ENCODE results near the gene EFCAB11.

EFCAB11 gene

GRCh38 chr14:89848165-89848564 is 106.4 kb downstream of the EFCAB11 start:
- no peaks in the 10 kb centered on the region for H3K27me3 Mint-ChIP-seq
- H3K4me3 Mint-ChIP-seq = no peak overlapping the region
- no peak overlapping the region for H3K27ac Mint-ChIP-seq
- H3K4me1 Mint-ChIP-seq (ENCODE audit: low read depth) = no peaks in the 10 kb centered on the region
- H3K36me3 Mint-ChIP-seq = peaks cover 5% of the 10 kb centered on the region
- no peaks in the 10 kb centered on the region for H3K9me3 Mint-ChIP-seq (ENCODE audit: low read depth)

DNA sequence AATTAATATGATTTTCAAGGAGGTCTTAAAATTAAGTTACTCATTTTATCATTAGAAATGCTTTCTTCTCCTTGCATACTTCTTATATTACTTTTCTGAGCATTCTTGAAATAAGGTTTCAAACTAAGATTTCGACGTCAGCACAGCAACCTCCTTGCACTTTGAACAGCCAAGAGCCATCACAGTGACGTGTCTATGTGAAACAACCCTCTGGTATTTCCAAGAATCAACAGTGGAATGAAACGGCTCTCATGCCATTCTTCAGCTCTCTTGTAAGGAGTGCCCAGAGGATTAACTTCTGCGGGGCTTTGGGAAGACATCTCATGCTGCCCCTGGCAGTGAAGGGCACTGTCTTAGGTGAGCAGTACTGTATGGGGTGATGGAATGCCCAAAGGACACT is 109.2 kb downstream of the EFCAB11 start:
- no peak overlapping the region for H3K27ac Mint-ChIP-seq
- peaks cover 5% of the 10 kb centered on the region for H3K36me3 Mint-ChIP-seq
- H3K9me3 Mint-ChIP-seq (ENCODE audit: low read depth) = no peaks in the 10 kb centered on the region
- no peaks in the 10 kb centered on the region for H3K27me3 Mint-ChIP-seq
- no peak overlapping the region for H3K4me3 Mint-ChIP-seq
- H3K4me1 Mint-ChIP-seq (ENCODE audit: low read depth) = no peaks in the 10 kb centered on the region

- Mint-ChIP-seq H3K4me1 (ENCODE audit: low read depth) (no peaks in the 10 kb centered on the region), H3K27me3 (no peaks in the 10 kb centered on the region), H3K27ac (no peak overlapping the region), H3K9me3 (ENCODE audit: low read depth) (no peaks in the 10 kb centered on the region), H3K4me3 (no peak overlapping the region), H3K36me3 (peaks cover 5% of the 10 kb centered on the region)
Measured at GRCh38 chr14:89844508-89844907, 110.0 kb downstream of the EFCAB11 start.

DNA sequence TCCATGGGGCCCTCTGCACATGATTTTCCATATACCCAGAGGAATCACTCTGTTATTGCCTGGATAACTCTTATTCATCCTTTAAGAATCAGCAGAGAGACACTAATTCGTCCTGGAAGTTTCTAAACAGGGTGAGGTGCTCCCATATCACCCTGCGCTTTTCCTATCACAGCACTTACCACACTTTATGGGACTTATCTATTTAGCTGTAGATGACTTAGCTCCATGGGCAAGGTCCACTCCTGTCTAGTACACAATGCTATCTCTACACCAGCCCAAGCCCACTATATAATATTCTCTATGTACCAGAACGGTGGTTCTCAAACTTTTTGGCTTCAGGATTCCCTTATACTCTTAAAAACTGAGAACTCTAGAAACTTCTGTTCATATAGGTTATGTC is 111.7 kb downstream of the EFCAB11 start:
- no peaks in the 10 kb centered on the region for H3K27me3 Mint-ChIP-seq
- H3K4me1 Mint-ChIP-seq (ENCODE audit: low read depth) = no peaks in the 10 kb centered on the region
- H3K4me3 Mint-ChIP-seq = no peak overlapping the region
- peaks cover 3% of the 10 kb centered on the region for H3K9me3 Mint-ChIP-seq (ENCODE audit: low read depth)
- H3K36me3 Mint-ChIP-seq = peaks cover 3% of the 10 kb centered on the region
- no peak overlapping the region for H3K27ac Mint-ChIP-seq

- H3K36me3 Mint-ChIP-seq = peaks cover 5% of the 10 kb centered on the region
- H3K4me3 Mint-ChIP-seq = no peak overlapping the region
- no peaks in the 10 kb centered on the region for H3K4me1 Mint-ChIP-seq (ENCODE audit: low read depth)
- no peak overlapping the region for H3K27ac Mint-ChIP-seq
- no peaks in the 10 kb centered on the region for H3K27me3 Mint-ChIP-seq
- H3K9me3 Mint-ChIP-seq (ENCODE audit: low read depth) = peaks cover 3% of the 10 kb centered on the region
Measured at GRCh38 chr14:89841851-89842250, 112.7 kb downstream of the EFCAB11 start.

- H3K9me3 Mint-ChIP-seq (ENCODE audit: low read depth) = peaks cover 3% of the 10 kb centered on the region
- no peaks in the 10 kb centered on the region for H3K4me1 Mint-ChIP-seq (ENCODE audit: low read depth)
- H3K27ac Mint-ChIP-seq = no peak overlapping the region
- H3K36me3 Mint-ChIP-seq = peaks cover 5% of the 10 kb centered on the region
- no peaks in the 10 kb centered on the region for H3K27me3 Mint-ChIP-seq
- H3K4me3 Mint-ChIP-seq = no peak overlapping the region
Measured at GRCh38 chr14:89836830-89837469, 117.6 kb downstream of the EFCAB11 start.

- Mint-ChIP-seq H3K27ac (no peak overlapping the region), H3K27me3 (no peaks in the 10 kb centered on the region), H3K4me1 (ENCODE audit: low read depth) (no peaks in the 10 kb centered on the region), H3K9me3 (ENCODE audit: low read depth) (no peaks in the 10 kb centered on the region), H3K4me3 (no peak overlapping the region), H3K36me3 (peaks cover 3% of the 10 kb centered on the region)
Measured at GRCh38 chr14:89833661-89834060, 120.9 kb downstream of the EFCAB11 start.

DNA sequence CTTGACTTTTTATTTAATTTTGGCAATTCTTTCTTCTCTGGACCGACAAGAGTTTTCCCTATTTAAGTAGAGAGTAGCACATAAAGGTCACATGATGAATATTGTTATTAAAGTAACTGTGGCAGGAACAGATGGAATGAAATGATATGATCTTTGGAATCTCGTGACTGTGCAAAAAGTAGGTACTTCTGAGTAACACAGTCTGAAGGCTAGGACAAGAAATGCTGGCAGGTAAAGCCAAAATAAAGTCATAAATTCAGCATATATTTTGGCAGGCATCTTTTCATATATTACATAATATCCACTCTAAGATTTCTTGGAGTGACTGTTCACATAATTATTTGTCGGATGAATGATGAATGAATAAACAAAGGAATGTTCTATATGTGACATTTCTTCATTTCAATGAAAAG is 121.4 kb downstream of the EFCAB11 start:
- H3K36me3 Mint-ChIP-seq = peaks cover 3% of the 10 kb centered on the region
- no peaks in the 10 kb centered on the region for H3K9me3 Mint-ChIP-seq (ENCODE audit: low read depth)
- H3K4me3 Mint-ChIP-seq = no peak overlapping the region
- no peaks in the 10 kb centered on the region for H3K27me3 Mint-ChIP-seq
- no peaks in the 10 kb centered on the region for H3K4me1 Mint-ChIP-seq (ENCODE audit: low read depth)
- H3K27ac Mint-ChIP-seq = no peak overlapping the region

DNA sequence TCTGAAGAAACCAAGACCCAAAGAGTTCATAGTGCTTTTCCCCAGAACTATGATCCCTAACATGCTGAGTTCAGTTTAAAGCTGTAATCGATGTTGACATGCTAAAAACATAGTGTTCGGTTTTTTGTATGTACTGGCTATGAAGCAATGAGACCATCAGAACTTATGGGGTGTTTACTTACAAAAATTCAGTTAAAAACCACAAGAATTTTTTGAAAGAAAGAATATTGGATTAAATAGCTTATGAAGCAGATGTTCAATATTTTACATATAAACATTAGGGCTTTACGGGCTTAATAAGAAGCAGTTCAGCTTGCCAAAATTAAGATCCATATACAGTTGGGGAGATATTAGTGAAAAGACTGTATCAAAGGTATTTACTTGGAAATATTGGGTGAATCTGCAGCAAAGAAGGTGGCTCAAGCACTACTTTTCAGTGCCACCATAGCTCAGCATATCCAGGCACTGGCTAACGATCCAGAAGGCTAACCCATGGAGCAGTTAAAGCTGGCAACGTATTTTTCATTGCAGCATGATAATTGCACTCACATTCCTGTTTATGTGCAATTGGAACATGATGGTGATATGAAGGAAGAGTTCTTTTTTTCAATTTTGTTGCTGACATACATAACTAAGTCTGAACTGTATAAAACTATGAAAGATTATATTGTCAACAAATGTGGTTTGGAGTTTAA is 125.9 kb downstream of the EFCAB11 start:
- Mint-ChIP-seq H3K9me3 (ENCODE audit: low read depth) (peaks cover 7% of the 10 kb centered on the region), H3K4me1 (ENCODE audit: low read depth) (no peaks in the 10 kb centered on the region), H3K4me3 (no peak overlapping the region), H3K36me3 (peaks cover 6% of the 10 kb centered on the region), H3K27ac (no peak overlapping the region), H3K27me3 (no peaks in the 10 kb centered on the region)

DNA sequence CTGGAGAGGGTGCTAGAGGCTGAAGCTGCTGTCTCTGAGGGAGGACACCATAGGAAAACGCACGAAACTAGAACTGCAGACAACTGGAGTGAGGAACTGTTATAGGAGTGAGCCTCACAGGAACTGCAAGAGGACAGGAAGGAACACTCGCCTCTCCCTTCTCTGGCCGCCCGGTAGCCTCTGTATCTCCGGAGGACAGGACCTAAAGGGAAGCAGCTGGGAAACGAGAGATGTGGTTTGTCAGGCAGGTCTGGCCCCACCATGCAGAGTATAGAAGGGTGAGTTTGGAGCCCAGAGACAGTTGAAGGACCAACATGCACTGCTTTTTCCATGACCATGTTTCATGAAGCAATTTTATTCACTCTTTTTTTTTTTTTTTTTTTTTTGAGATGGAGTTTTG is 127.3 kb downstream of the EFCAB11 start:
- Mint-ChIP-seq H3K36me3 (peaks cover 10% of the 10 kb centered on the region), H3K27me3 (no peaks in the 10 kb centered on the region), H3K27ac (no peak overlapping the region), H3K9me3 (ENCODE audit: low read depth) (peaks cover 16% of the 10 kb centered on the region), H3K4me1 (ENCODE audit: low read depth) (no peaks in the 10 kb centered on the region), H3K4me3 (no peak overlapping the region)

DNA sequence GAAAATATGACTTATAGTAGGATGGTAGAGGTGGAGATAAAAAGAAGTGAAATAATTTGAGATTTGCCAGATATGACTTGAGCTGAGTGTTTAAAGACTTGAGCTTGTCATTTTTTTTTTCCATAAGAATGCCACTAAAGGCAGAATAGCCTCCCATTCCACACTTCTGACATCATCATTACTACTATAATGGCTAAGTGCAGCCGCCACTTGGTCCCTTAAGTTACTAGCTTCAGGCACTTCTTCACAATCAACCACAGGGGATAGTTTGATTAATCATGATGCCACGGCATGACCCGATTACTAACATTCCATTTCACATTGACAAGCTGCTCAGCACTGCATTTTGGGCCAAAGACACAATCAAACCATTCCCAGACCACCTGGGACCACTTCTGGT is 127.9 kb downstream of the EFCAB11 start:
- Mint-ChIP-seq H3K36me3 (peaks cover 10% of the 10 kb centered on the region), H3K4me3 (no peak overlapping the region), H3K9me3 (ENCODE audit: low read depth) (peaks cover 16% of the 10 kb centered on the region), H3K27me3 (no peaks in the 10 kb centered on the region), H3K4me1 (ENCODE audit: low read depth) (no peaks in the 10 kb centered on the region), H3K27ac (no peak overlapping the region)

DNA sequence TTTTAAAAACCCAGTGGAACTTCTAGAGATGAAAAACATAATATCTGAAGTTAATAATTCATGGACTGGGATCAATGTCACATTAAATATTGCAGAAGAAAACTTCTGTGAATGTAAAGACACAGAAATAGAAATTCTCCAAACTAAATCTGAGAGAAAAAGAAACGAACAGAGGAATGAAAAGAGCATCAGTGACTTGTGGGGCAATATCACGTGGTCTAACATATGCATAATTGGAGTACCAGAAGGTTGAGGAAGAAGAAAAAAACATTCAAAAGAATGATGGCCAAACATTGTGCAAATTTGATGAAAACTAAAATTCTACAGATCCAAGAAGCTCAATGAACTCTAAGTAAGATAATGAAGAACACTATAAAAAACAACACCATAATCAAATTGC is 130.8 kb downstream of the EFCAB11 start:
- Mint-ChIP-seq H3K9me3 (ENCODE audit: low read depth) (peaks cover 16% of the 10 kb centered on the region), H3K27ac (no peak overlapping the region), H3K36me3 (peaks cover 10% of the 10 kb centered on the region)

GRCh38 chr14:89814126-89814525 is 140.4 kb downstream of the EFCAB11 start:
- Mint-ChIP-seq H3K9me3 (ENCODE audit: low read depth) (no peaks in the 10 kb centered on the region), H3K4me3 (no peak overlapping the region), H3K27me3 (peaks cover 2% of the 10 kb centered on the region), H3K36me3 (peaks cover 2% of the 10 kb centered on the region), H3K4me1 (ENCODE audit: low read depth) (no peaks in the 10 kb centered on the region), H3K27ac (no peak overlapping the region)

More for the DNA sequence above, 130.8 kb downstream of the EFCAB11 start:
- Mint-ChIP-seq H3K4me3 (no peak overlapping the region), H3K27me3 (no peaks in the 10 kb centered on the region), H3K4me1 (ENCODE audit: low read depth) (no peaks in the 10 kb centered on the region)

DNA sequence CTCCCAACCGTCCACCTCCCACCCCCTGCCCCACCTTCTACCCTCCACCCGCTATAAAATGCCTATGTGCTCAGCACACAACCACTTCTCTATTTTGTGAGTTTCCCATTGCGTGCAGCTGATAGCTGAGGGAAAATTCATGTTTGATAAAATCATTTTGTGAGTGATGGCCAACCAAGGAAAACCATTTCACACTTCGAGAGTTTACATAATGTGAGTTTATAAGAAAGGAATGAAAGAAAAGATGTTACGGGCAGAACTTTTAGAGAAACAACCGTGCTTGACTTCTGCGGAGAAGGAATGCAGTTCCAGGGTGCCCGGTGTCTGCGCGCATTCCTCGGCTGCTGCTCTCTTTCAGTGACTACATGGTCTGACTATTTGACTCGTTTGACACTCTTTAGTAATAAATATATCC is 140.9 kb downstream of the EFCAB11 start:
- Mint-ChIP-seq H3K4me3 (no peak overlapping the region), H3K27me3 (peaks cover 2% of the 10 kb centered on the region)

DNA sequence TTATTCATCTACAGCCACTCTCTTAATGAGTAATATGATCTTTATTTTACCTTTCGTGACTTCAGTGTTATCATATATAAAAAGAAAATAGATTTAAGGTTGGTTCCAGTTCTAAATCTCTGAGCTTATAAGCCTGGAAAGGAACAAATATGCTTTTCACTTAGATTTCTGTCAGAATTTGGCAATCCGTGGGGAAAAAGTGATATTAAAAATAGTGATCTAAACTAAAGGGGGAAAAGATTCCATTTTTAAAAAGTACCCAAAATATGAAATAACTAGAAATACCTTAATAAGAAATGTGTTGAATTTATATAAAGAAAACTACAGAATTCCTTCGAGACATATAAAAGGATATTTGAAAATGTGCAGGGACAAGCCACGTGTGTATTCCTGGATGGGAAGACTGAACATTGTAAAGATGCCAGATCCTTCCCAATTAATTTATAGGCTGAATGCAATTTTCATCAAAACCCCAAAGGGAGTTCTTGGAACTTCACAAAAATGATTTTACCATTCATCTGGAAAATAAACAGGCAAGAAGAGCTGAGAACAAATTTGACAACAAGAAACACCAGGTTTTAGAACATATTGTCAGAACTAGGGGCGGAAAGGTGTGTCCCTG is 142.5 kb downstream of the EFCAB11 start:
- H3K9me3 Mint-ChIP-seq (ENCODE audit: low read depth) = no peaks in the 10 kb centered on the region
- peaks cover 2% of the 10 kb centered on the region for H3K27me3 Mint-ChIP-seq
- H3K27ac Mint-ChIP-seq = no peak overlapping the region
- H3K36me3 Mint-ChIP-seq = peaks cover 2% of the 10 kb centered on the region
- H3K4me3 Mint-ChIP-seq = no peak overlapping the region
- no peaks in the 10 kb centered on the region for H3K4me1 Mint-ChIP-seq (ENCODE audit: low read depth)

More for the DNA sequence above, 140.9 kb downstream of the EFCAB11 start:
- Mint-ChIP-seq H3K27ac (no peak overlapping the region), H3K9me3 (ENCODE audit: low read depth) (no peaks in the 10 kb centered on the region), H3K36me3 (peaks cover 2% of the 10 kb centered on the region), H3K4me1 (ENCODE audit: low read depth) (no peaks in the 10 kb centered on the region)
